ENCODE measurements around the gene MTX1. TPM values are rescaled to one million over a fixed set of nuclear protein-coding genes. Genes with fewer than 3 reads are reported as not detected.

Gene MTX1
- total RNA-seq, 1 experiment from 2014 or later: 69.1 TPM

DNA sequence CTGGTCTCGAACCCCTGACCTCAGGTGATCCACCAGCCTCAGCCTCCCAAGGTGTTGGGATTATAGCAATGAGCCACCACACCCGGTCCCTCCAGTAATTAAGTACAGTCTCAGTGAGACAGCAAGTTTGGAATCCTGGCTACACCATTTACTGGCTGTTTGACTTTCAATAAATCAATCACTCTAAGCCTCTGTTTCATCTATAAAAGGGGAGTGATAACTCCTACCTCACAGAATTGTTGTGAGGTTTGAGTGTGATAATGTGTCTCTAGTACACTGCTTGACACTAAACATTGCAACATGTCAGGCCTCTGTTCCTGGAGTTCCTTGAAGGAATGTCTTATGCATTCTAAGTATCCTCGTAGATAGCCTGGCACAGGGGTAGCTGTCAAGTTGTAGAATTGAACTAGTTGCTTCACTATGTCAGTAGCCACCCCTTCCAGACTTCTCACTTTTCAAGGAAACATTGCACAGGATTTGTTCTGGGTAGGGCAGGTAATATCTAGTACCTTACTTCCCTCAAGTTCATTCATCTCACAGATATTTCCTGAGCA is 34.4 kb downstream of the MTX1 start:
- Histone ChIP-seq H3K9me3 (ENCODE audit: control insufficient read depth in 1 of 2, insufficient read depth in 1 of 2, low read depth in 1 of 2, low read length in 2 of 2) (no peaks in the 10 kb centered on the region), H3K79me2 (ENCODE audit: insufficient read depth, low read length) (no peaks in the 10 kb centered on the region), H3K36me3 (ENCODE audit: control insufficient read depth in 1 of 2, insufficient read depth in 2 of 2, low read length in 2 of 2) (peaks cover 0 to 2% of the 10 kb centered on the region in 2 experiments; a peak in 3 of 4 replicates), H4K20me1 (ENCODE audit: insufficient read depth) (no peaks in the 10 kb centered on the region), H3K27ac (ENCODE audit: low read depth, low read length) (no peak overlapping the region), H3K4me1 (ENCODE audit: control insufficient read depth in 1 of 2, insufficient read depth in 2 of 2, low read length in 2 of 2) (peaks cover 16 to 46% of the 10 kb centered on the region in 2 experiments), H3K27me3 (ENCODE audit: insufficient read depth, low read length) (no peaks in the 10 kb centered on the region), H3K9me2 (ENCODE audit: insufficient read depth) (no peaks in the 10 kb centered on the region), H3K9ac (ENCODE audit: low read length) (peak overlapping the region; percentile 80; the same call in 1 of the 2 replicates), H3K4me2 (ENCODE audit: low read length) (peak overlapping the region; percentile 76), H3K4me3 (replicated peaks in 1 of 2; ENCODE audit: low read depth in 1 of 2, low read length in 2 of 2) (peak overlapping the region; percentile 69 to 74; a peak in 3 of 4 replicates), H2AFZ (ENCODE audit: low read depth, low read length, poor library complexity, severe bottlenecking) (no peak overlapping the region)
- ATAC-seq (no peak), DNase-seq (ENCODE audit: low read depth, low spot score) (no peak)
- ChIA-PET CTCF (interaction anchor here (1.4 kb wide), 1 partner anchor 70 kb away, joined by 5 read pairs; the partner anchor contains the start of gene KRTCAP2), RAD21 (ENCODE audit: low non-redundant PET in 1 of 2, low total read pairs in 2 of 2, uncharacterized antibody in 2 of 2, unreplicated experiment in 2 of 2) (no interaction called here), POLR2A (interaction anchor here (1.6 to 1.7 kb wide), 2 partner anchors 16 to 49 kb away, joined by 7 read pairs; no protein-coding TSS in a partner anchor)
- no TSS peak for BruUV-seq (replicated peaks)
- TF ChIP-seq EZH2 (IDR thresholded peaks at IDR 0.05) (no peak), ELF1 (IDR thresholded peaks at IDR 0.05; ENCODE audit: borderline replicate concordance, low read depth) (no peak)
- intact Hi-C loops (cut with micrococcal nuclease): loop anchor here (5.0 kb wide), 1 partner anchor 36 kb away; the partner anchor contains the start of genes MTX1 and THBS3

DNA sequence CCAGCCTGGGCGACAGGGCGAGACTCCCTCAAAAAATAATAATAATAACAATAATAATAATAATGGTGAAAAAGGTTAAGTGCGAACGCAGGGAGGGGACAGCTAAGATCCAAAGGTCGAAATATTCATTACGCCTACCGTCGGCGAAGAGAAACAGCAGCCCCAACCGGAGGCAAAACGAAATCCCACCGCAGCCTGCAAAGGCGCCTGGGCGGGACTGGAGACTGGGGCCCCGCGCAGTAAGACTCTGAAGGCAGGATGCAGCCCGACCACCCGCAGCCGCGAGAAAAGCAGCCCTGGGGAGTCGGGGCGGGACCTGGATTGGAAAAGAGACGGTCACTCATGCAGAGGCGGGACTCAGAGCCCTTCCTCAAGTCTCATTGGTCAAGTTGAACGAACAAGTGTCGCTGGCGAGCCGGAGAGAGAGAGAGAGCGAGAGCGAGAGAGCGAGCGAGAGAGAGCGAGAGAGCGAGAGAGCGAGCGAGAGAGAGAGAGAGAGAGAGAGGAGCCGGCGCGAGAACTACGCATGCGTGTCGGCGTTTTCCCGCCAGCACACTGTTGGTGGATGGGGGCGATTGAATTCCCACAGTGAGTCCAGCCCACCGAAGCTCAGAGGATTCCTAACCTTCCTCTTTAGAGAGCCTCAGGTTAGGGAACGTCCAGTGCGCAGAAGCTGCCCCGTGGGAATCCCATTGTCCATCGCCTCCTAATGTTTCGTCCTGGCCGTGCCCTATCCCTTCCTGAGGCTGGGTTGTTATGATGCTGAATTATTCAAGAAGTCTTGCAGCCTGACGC is 36.1 kb downstream of the MTX1 start:
- intact Hi-C loops (cut with micrococcal nuclease): loop anchor here (1.0 to 5.0 kb wide), 2 partner anchors 17 to 37 kb away; partner anchors contain the start of genes MTX1 and THBS3
- BruUV-seq (replicated peaks): no TSS peak
- ChIA-PET POLR2A (interaction anchor here (1.6 to 1.7 kb wide), 2 partner anchors 17 to 51 kb away, joined by 7 read pairs; no protein-coding TSS in a partner anchor), CTCF (interaction anchor here (1.4 kb wide), 1 partner anchor 72 kb away, joined by 5 read pairs; the partner anchor contains the start of gene KRTCAP2), RAD21 (ENCODE audit: low non-redundant PET in 1 of 2, low total read pairs in 2 of 2, uncharacterized antibody in 2 of 2, unreplicated experiment in 2 of 2) (interaction anchor here in 1 of 2 experiments (0.7 kb wide), 1 partner anchor 170 kb away, joined by 3 read pairs; no protein-coding TSS in a partner anchor)
- peak; percentile 91 for ATAC-seq
- H4K20me1 ChIP-seq (ENCODE audit: insufficient read depth): no peaks in the 10 kb centered on the region
- peak overlapping the region; percentile 78 for H3K27ac ChIP-seq (ENCODE audit: low read depth, low read length)
- peaks cover 0 to 2% of the 10 kb centered on the region in 2 experiments; a peak in 3 of 4 replicates for H3K36me3 ChIP-seq (ENCODE audit: control insufficient read depth in 1 of 2, insufficient read depth in 2 of 2, low read length in 2 of 2)
- no peaks in the 10 kb centered on the region for H3K27me3 ChIP-seq (ENCODE audit: insufficient read depth, low read length)
- peaks cover 16 to 46% of the 10 kb centered on the region in 2 experiments for H3K4me1 ChIP-seq (ENCODE audit: control insufficient read depth in 1 of 2, insufficient read depth in 2 of 2, low read length in 2 of 2)
- H3K9me2 ChIP-seq (ENCODE audit: insufficient read depth): no peaks in the 10 kb centered on the region
- peak; percentile 99 for DNase-seq (ENCODE audit: low read depth, low spot score)
- peak overlapping the region; percentile 69 to 74 for H3K4me3 ChIP-seq (replicated peaks in 1 of 2; ENCODE audit: low read depth in 1 of 2, low read length in 2 of 2)
- peak overlapping the region; percentile 13 for H2AFZ ChIP-seq (ENCODE audit: low read depth, low read length, poor library complexity, severe bottlenecking)
- H3K9me3 ChIP-seq (ENCODE audit: control insufficient read depth in 1 of 2, insufficient read depth in 1 of 2, low read depth in 1 of 2, low read length in 2 of 2): no peaks in the 10 kb centered on the region
- H3K79me2 ChIP-seq (ENCODE audit: insufficient read depth, low read length): no peaks in the 10 kb centered on the region
- H3K4me2 ChIP-seq (ENCODE audit: low read length): peak overlapping the region; percentile 76
- peak overlapping the region; percentile 80 for H3K9ac ChIP-seq (ENCODE audit: low read length)
- TF ChIP-seq, protein P1, sequence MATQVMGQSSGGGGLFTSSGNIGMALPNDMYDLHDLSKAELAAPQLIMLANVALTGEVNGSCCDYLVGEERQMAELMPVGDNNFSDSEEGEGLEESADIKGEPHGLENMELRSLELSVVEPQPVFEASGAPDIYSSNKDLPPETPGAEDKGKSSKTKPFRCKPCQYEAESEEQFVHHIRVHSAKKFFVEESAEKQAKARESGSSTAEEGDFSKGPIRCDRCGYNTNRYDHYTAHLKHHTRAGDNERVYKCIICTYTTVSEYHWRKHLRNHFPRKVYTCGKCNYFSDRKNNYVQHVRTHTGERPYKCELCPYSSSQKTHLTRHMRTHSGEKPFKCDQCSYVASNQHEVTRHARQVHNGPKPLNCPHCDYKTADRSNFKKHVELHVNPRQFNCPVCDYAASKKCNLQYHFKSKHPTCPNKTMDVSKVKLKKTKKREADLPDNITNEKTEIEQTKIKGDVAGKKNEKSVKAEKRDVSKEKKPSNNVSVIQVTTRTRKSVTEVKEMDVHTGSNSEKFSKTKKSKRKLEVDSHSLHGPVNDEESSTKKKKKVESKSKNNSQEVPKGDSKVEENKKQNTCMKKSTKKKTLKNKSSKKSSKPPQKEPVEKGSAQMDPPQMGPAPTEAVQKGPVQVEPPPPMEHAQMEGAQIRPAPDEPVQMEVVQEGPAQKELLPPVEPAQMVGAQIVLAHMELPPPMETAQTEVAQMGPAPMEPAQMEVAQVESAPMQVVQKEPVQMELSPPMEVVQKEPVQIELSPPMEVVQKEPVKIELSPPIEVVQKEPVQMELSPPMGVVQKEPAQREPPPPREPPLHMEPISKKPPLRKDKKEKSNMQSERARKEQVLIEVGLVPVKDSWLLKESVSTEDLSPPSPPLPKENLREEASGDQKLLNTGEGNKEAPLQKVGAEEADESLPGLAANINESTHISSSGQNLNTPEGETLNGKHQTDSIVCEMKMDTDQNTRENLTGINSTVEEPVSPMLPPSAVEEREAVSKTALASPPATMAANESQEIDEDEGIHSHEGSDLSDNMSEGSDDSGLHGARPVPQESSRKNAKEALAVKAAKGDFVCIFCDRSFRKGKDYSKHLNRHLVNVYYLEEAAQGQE (IDR thresholded peaks at IDR 0.05; ENCODE audit: low read depth): no peak
- TF ChIP-seq JUND (IDR thresholded peaks at IDR 0.05): no peak; the same call in 1 of the 2 replicates
- TF ChIP-seq, protein P2, sequence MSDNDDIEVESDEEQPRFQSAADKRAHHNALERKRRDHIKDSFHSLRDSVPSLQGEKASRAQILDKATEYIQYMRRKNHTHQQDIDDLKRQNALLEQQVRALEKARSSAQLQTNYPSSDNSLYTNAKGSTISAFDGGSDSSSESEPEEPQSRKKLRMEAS (IDR thresholded peaks at IDR 0.05): peak; percentile 98
- TF ChIP-seq SIN3A (IDR thresholded peaks at IDR 0.05; ENCODE audit: low read depth): peak; percentile 92; the same call in 1 of the 2 replicates
- TF ChIP-seq EGR1 (IDR thresholded peaks at IDR 0.05; ENCODE audit: low read depth): no peak
- peak; percentile 78 for TF ChIP-seq YY1 (IDR thresholded peaks at IDR 0.05; ENCODE audit: extremely low read depth, insufficient replicate concordance, low read depth, low read length)
- TF ChIP-seq POLR2A (IDR thresholded peaks at IDR 0.05; ENCODE audit: borderline replicate concordance, extremely low read depth, insufficient read depth, insufficient read length): peak; percentile 95
- TF ChIP-seq TCF7L2 (IDR thresholded peaks at IDR 0.05; ENCODE audit: borderline replicate concordance, extremely low read depth, insufficient read depth, insufficient read length): peak; percentile 87
